ENCODE results near the gene SLC25A24. TPM values are rescaled to one million over a fixed set of nuclear protein-coding genes. Genes with fewer than 3 reads are reported as not detected.
A peak's percentile ranks its signal among the peaks of the same experiment; 100 is the strongest.

The SLC25A24 gene
- total and polyA plus RNA-seq, 2 donors from 2014 or later = 8.9 to 30.2 TPM

- no peak for TF ChIP-seq CTCF (IDR thresholded peaks at IDR 0.05; ENCODE audit: borderline replicate concordance, extremely low read depth, insufficient read depth)
- H3K27me3 ChIP-seq (ENCODE audit: control insufficient read depth, insufficient read depth, low read length) = no peaks in the 10 kb centered on the region
- DNase-seq = no peak
- H3K9ac ChIP-seq (ENCODE audit: low read length in 3 of 3) = no peak overlapping the region
- H3K4me3 ChIP-seq (ENCODE audit: low read length in 3 of 3) = no peak overlapping the region
- H3K9me3 ChIP-seq (ENCODE audit: control insufficient read depth in 2 of 3, insufficient read depth in 1 of 3, low read length in 3 of 3) = no peaks in the 10 kb centered on the region
- intact Hi-C loops (cut with DNase I) = no loop called here
- FAIRE-seq = no peak
- no peaks in the 10 kb centered on the region for H3K36me3 ChIP-seq (ENCODE audit: control insufficient read depth in 2 of 3, insufficient read depth in 3 of 3, low read length in 3 of 3)
- H3K27ac ChIP-seq (ENCODE audit: low read depth in 2 of 2, low read length in 2 of 2) = no peak overlapping the region
- no peaks in the 10 kb centered on the region for H3K4me1 ChIP-seq (ENCODE audit: control insufficient read depth in 2 of 3, insufficient read depth in 2 of 3, low read depth in 1 of 3, low read length in 3 of 3)
Measured at GRCh38 chr1:108120163-108120562, 80.0 kb downstream of the SLC25A24 start.

GRCh38 chr1:108119500-108119899 is 80.6 kb downstream of the SLC25A24 start:
- TF ChIP-seq CTCF (IDR thresholded peaks at IDR 0.05; ENCODE audit: borderline replicate concordance, extremely low read depth, insufficient read depth) = no peak
- FAIRE-seq (no peak), DNase-seq (peak in 1 of 5 donors; percentile 15)
- Histone ChIP-seq H3K4me3 (ENCODE audit: low read length in 3 of 3) (no peak overlapping the region), H3K9ac (ENCODE audit: low read length in 3 of 3) (no peak overlapping the region), H3K9me3 (ENCODE audit: control insufficient read depth in 2 of 3, insufficient read depth in 1 of 3, low read length in 3 of 3) (no peaks in the 10 kb centered on the region), H3K36me3 (ENCODE audit: control insufficient read depth in 2 of 3, insufficient read depth in 3 of 3, low read length in 3 of 3) (no peaks in the 10 kb centered on the region), H3K27ac (ENCODE audit: low read depth in 2 of 2, low read length in 2 of 2) (no peak overlapping the region), H3K27me3 (ENCODE audit: control insufficient read depth, insufficient read depth, low read length) (no peaks in the 10 kb centered on the region), H3K4me1 (ENCODE audit: control insufficient read depth in 2 of 3, insufficient read depth in 2 of 3, low read depth in 1 of 3, low read length in 3 of 3) (no peaks in the 10 kb centered on the region)
- intact Hi-C loops (cut with DNase I) = no loop called here

GRCh38 chr1:108117945-108118902 is 81.9 kb downstream of the SLC25A24 start:
- H3K27ac ChIP-seq (ENCODE audit: low read depth in 2 of 2, low read length in 2 of 2) = no peak overlapping the region
- FAIRE-seq = no peak

More at GRCh38 chr1:108117945-108118902, 81.9 kb downstream of the SLC25A24 start:
- intact Hi-C loops (cut with DNase I) = no loop called here
- H3K9me3 ChIP-seq (ENCODE audit: control insufficient read depth in 2 of 3, insufficient read depth in 1 of 3, low read length in 3 of 3) = no peaks in the 10 kb centered on the region
- H3K9ac ChIP-seq (ENCODE audit: low read length in 3 of 3) = no peak overlapping the region
- H3K27me3 ChIP-seq (ENCODE audit: control insufficient read depth, insufficient read depth, low read length) = no peaks in the 10 kb centered on the region
- DNase-seq = no peak
- no peak overlapping the region for H3K4me3 ChIP-seq (ENCODE audit: low read length in 3 of 3)
- H3K4me1 ChIP-seq (ENCODE audit: control insufficient read depth in 2 of 3, insufficient read depth in 2 of 3, low read depth in 1 of 3, low read length in 3 of 3) = no peaks in the 10 kb centered on the region
- no peaks in the 10 kb centered on the region for H3K36me3 ChIP-seq (ENCODE audit: control insufficient read depth in 2 of 3, insufficient read depth in 3 of 3, low read length in 3 of 3)
- TF ChIP-seq CTCF (IDR thresholded peaks at IDR 0.05; ENCODE audit: borderline replicate concordance, extremely low read depth, insufficient read depth) = no peak
